ENCODE results near the gene PGM2.

The PGM2 gene

GRCh38 chr4:37826295-37827029, at the start of gene PGM2:
Gene PGM2, plus strand, starts transcription at chr4:37826686. Its CDS starts 47 bp downstream, at chr4:37826733.
- in situ Hi-C loops (cut with MboI; ENCODE audit: low sequenced_read_pairs) = no loop called here

DNA sequence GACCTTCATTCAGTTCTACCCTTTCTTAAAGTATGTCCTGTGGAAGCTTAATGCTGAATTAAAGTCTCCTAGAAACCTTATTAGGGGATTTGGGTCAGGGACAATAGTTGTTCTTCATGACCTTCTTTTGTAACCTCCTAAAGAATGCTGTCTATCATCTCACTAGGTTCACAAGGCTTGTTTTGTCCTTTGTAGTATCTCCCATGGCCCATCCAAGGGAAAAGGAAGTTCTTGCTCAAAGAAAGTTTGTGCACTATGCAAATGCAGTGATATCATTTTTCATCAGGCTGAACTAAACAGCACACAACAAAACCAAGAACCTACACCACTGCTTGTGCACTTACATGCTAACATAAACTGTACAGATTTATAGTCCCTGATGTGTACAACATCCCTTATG, 46.6 kb upstream of the PGM2 start:
- in situ Hi-C loops (cut with MboI; ENCODE audit: low sequenced_read_pairs) = loop anchor here (5.0 to 25.0 kb wide), 2 partner anchors 178 to 318 kb away; a partner anchor contains a TSS

DNA sequence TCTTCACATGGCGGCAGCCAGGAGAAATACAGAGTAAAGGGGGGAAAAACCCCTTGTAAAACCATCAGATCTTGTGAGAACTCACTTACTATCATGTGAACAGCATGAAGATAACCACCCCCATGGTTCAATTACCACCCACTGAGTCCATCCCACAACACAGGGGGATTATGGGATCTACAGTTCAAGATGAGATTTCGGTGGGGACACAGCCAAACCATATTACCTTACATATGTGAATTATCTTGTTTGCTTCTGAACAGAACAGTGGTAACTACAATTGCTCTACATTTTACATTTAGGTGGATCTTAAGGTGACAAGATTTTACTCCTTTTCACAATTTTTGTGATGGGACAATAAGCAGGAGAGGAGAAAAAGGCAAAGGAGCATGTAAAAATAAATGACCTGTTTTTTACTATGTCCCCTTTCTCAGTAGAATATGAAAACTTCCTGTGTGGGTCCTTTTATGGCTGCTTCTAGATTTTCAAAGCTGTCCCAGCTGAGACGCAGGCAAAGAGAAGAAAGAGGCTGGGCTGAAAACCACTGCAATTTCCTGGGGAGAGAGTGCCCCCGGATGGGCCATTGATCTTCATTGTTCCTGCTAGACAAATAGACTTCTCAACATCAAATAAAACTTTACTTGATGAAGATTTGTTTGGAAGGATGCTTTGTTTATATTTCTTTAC, 45.9 kb upstream of the PGM2 start:
- in situ Hi-C loops (cut with MboI; ENCODE audit: low sequenced_read_pairs) = loop anchor here (5.0 to 25.0 kb wide), 2 partner anchors 178 to 318 kb away; a partner anchor contains a TSS

DNA sequence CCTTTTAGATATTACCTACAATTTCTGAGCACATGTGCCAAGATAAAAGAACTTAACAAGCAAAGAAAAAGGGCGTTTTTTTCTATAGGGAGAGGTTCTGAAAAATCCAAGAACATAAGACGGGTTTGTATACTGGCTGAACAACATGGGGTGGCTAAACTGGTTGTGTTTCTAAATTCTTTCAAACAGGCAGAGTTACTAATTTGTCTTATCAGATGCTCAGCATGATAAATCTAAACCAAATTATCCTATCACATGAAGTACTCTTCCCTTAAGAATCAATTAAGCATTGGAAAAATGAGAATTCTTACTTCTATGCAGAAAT, 45.4 kb upstream of the PGM2 start:
- in situ Hi-C loops (cut with MboI; ENCODE audit: low sequenced_read_pairs) = loop anchor here (5.0 to 25.0 kb wide), 2 partner anchors 179 to 319 kb away; a partner anchor contains a TSS

GRCh38 chr4:37786267-37786666, 40.2 kb upstream of the PGM2 start:
- in situ Hi-C loops (cut with MboI; ENCODE audit: low sequenced_read_pairs) = loop anchor here (25.0 kb wide), 1 partner anchor 324 kb away; a partner anchor contains a TSS

DNA sequence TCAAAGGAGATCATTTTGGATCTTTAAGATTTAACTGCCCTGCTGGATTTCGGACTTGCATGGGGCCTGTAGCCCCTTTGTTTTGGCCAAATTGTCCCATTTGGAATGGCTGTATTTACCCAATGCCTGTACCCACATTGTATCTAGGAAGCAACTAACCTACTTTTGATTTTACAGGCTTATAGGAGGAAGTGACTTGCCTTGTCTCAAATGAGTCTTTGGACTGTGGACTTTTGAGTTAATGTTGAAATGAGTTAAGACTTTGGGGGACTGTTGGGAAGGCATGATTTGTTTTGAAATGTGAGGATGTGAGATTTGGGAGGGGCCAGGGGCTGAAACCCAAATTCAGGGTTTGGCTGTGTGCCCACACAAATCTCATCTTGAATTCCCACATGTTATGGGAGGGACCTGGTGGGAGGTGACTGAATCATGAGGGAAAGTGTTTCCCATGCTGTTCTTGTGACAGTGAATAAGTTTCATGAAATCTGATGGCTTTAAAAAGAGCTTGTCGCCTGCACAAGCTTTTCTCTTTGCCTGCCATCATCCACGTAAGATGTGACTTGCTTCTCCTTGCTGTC, 38.5 kb upstream of the PGM2 start:
- in situ Hi-C loops (cut with MboI; ENCODE audit: low sequenced_read_pairs) = loop anchor here (25.0 kb wide), 1 partner anchor 326 kb away; a partner anchor contains a TSS

DNA sequence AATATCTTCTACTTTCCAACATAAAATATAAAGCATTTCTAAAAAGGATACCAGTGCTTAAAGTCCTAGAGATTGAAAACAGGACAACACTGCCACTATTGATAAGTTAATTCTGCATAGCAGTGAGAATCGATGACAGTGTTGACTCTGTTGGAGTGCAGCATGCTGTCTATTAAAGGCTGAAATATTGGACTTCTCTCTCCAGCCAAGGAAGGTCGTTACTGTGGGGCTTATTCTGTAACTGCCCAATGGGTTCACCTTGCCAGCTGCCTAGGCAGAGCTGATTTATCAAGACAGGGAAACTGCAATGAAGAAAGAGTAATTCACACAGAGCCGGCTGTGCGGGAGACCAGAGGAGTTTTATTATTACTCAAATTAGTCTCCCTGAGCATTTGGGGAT, 37.7 kb upstream of the PGM2 start:
- in situ Hi-C loops (cut with MboI; ENCODE audit: low sequenced_read_pairs) = loop anchor here (25.0 kb wide), 1 partner anchor 327 kb away; a partner anchor contains a TSS

DNA sequence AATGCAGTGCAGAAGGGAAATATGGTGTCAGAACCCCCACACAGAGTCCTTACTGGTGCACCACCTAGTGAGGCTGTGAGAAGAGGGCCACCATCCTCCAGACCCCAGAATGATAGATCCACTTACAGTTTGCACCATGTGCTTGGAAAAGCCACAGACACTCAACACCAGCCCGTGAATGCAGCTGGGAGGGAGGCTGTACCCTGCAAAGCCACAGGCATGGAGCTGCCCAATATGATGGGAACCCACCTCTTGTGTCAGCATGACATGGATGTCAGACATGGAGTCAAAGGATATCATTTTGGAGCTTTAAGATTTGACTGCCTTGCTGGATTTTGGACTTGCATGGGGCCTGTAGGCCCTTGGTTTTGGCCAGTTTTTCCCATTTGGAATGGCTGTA, 34.2 kb upstream of the PGM2 start:
- in situ Hi-C loops (cut with MboI; ENCODE audit: low sequenced_read_pairs) = loop anchor here (25.0 kb wide), 1 partner anchor 330 kb away; a partner anchor contains a TSS

DNA sequence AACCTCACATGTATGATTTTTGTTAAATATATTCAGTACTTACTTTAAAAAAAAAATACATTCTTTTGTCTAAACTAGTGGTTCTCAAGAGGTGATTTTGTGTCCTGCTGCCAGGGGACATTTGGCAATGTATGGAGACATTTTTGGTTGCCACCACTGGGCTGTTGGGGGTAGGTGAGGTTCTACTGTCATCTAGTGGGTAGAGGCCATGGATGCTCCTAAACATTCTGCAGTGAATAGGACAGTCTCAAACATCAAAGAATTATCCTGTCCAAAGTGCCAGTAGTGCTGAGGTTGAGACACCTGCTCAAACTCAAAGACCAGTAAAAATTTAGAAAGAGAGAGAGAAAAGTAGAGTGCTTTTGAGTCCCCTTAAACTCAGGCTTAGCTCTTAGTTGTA, 32.9 kb upstream of the PGM2 start:
- in situ Hi-C loops (cut with MboI; ENCODE audit: low sequenced_read_pairs) = loop anchor here (25.0 kb wide), 1 partner anchor 331 kb away; a partner anchor contains a TSS

DNA sequence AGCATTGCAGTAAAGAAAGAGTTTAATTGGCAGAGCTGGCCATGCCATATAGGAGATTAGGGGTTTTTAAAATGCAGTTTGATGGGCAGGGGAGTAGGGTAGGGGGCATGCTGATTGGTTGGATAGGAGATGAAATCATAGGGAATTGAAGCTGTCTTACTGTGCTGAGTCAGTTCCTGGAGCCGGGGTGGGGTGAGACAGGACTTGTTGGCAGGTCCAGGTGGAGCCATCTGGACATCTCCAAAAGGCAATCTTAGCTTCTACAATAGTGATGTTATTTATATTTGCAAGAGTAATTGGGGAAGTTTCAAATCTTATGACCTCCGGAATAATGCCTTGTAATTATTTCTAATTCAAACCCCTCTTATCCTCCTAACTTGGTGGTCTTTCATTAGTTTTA, 32.4 kb upstream of the PGM2 start:
- in situ Hi-C loops (cut with MboI; ENCODE audit: low sequenced_read_pairs) = loop anchor here (25.0 kb wide), 1 partner anchor 332 kb away; a partner anchor contains a TSS

DNA sequence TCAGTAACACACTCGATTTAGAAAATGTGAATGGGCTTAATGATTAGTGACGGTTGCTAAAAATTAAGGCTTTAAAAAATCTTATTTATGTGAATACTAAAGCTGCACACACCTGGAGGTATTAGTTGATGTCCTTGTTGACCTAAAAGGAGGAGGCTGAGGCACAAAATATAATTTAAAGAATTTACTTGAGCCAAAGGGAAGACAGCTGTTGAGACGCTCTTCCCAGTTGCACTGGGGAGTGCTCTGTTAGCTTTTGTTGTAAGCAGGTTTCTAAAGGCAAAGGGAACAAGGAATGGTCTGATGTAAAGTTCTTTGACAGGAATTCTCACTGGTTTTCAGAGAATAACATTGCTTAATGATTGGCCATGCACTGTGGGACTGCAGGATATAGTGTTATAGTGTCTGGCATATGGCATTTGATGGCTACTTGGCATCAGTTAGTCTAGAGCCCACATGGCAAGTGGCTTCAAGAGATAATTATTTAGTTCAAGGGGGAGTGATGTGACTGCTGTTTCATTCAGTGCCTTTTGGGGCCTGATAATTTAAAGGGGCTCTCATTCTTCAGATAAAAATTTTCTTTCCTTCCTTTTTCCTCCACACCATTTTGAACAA, 30.8 kb upstream of the PGM2 start:
- in situ Hi-C loops (cut with MboI; ENCODE audit: low sequenced_read_pairs) = loop anchor here (25.0 kb wide), 1 partner anchor 333 kb away; a partner anchor contains a TSS

DNA sequence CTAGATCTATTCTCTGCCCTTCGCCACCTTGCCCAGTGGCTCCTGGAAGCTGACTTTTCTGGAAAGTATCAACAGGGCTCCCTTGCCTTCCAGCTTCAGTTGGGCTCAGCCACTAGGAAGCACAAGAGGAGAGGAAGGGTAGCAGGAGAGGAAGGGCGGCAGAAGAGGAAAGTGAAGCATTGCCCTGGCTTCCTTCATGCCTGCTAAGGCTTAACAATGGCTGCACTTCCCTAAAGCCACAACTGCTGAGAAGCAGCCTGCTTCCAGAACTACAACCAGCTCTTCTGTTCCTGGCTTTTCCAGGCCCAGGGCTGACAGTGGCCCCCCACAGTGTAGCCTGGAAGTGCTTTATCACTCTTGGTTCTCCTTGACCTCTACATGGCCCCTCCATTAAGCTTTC, 29.1 kb upstream of the PGM2 start:
- in situ Hi-C loops (cut with MboI; ENCODE audit: low sequenced_read_pairs) = loop anchor here (25.0 kb wide), 1 partner anchor 335 kb away; a partner anchor contains a TSS

- in situ Hi-C loops (cut with MboI; ENCODE audit: low sequenced_read_pairs) = loop anchor here (25.0 kb wide), 1 partner anchor 336 kb away; a partner anchor contains a TSS
Measured at GRCh38 chr4:37797923-37798322, 28.6 kb upstream of the PGM2 start.

- in situ Hi-C loops (cut with MboI; ENCODE audit: low sequenced_read_pairs) = loop anchor here (25.0 kb wide), 1 partner anchor 336 kb away; a partner anchor contains a TSS
Measured at GRCh38 chr4:37798616-37799015, 27.9 kb upstream of the PGM2 start.

DNA sequence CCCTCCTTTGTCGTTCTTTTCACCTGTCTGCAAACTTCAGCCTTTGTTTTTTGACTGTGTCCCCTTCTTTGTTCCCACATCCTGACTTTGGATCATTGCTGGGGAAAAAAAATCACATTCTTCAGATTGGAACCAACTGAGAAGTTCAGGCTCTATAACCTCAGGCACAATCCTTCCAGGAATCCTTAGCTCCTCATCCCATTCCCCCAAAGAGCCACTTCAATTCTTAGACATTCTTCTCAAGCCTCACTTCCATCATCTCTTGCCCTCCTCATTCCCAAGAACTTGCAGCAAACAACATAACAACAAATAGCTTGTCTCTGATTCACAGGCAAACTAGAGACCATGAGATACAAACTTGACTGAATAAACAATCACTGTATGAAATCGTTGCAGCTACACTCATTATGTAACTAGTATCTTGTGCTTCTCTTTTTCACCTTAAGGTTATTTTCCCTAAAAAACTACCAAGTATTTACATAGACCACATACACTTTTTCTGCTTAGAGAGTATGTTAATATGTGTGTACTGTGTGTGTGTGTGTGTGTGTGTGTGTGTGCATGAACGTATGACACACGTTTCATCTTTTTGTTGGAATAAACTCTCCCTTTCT, 26.4 kb upstream of the PGM2 start:
- in situ Hi-C loops (cut with MboI; ENCODE audit: low sequenced_read_pairs) = loop anchor here (25.0 kb wide), 2 partner anchors 338 to 937 kb away; a partner anchor contains a TSS

DNA sequence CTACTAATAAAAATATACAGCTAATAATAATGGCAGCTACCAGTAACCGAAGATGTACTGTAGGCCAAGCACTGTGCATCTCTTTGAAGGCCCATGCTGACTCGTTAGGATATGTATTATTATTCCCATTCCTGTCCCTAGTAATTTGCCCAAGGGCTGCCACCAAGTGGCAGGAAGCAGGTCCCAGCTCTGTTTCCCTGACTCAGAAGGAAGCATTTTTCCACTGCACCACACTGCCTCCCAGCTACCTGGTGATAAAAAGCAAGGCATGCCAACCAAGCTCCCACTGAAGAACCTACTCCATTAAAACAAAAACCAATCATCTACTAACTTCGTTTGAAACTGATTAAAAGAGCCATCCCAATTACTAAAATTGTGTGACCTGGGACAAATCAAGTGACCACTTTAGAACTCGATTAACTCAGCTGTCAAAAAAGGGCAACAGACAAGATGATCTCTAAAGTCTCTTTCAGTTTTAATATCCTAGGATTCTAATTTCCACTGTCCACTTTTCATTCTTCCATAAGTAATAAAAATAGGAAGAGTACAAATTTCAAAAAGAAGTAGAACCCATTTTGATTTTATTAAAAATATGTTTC, 24.3 kb upstream of the PGM2 start:
- in situ Hi-C loops (cut with MboI; ENCODE audit: low sequenced_read_pairs) = loop anchor here (25.0 kb wide), 1 partner anchor 935 kb away; no protein-coding TSS in a partner anchor

GRCh38 chr4:37803348-37803973, 23.0 kb upstream of the PGM2 start:
- in situ Hi-C loops (cut with MboI; ENCODE audit: low sequenced_read_pairs) = loop anchor here (25.0 kb wide), 1 partner anchor 934 kb away; no protein-coding TSS in a partner anchor

DNA sequence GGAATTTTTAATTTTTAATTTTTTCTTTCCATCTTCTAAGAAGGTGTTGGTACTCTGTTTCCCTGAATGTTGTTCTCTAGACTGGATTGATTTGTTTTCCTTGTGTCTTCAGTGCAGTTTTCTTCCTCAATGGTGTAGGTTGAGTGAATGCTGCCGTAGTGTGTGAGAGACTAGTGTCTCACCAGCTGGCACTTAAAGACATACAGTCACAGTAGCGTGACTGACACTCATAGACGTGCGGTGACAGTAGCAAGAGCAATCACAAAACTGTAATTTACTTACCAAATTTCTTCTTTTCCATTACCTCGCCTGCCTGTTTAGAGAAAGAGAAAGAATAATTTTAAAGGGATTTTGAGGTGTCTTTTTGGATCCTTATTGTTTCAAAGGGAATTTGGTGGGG, 21.4 kb upstream of the PGM2 start:
- in situ Hi-C loops (cut with MboI; ENCODE audit: low sequenced_read_pairs) = loop anchor here (25.0 kb wide), 1 partner anchor 932 kb away; no protein-coding TSS in a partner anchor

- in situ Hi-C loops (cut with MboI; ENCODE audit: low sequenced_read_pairs) = loop anchor here (10.0 to 25.0 kb wide), 2 partner anchors 222 to 925 kb away; no protein-coding TSS in a partner anchor
Measured at GRCh38 chr4:37812713-37813112, 13.8 kb upstream of the PGM2 start.

Data from HL-60/S4 (cell line).